ENCODE results near the gene SAMHD1.
"Not testable (repeated sequence)": the region's sequence is repeated elsewhere in the genome, so short reads cannot be mapped to it uniquely, and the experiment has no call there.

The SAMHD1 gene

GRCh38 chr20:36850759-36851158, 100.7 kb downstream of the SAMHD1 start:
- DNase-seq: no peak

GRCh38 chr20:36849333-36850065, 102.0 kb downstream of the SAMHD1 start:
- no peak for DNase-seq

- DNase-seq: no peak
Measured at GRCh38 chr20:36848677-36849076, 102.8 kb downstream of the SAMHD1 start.

DNA sequence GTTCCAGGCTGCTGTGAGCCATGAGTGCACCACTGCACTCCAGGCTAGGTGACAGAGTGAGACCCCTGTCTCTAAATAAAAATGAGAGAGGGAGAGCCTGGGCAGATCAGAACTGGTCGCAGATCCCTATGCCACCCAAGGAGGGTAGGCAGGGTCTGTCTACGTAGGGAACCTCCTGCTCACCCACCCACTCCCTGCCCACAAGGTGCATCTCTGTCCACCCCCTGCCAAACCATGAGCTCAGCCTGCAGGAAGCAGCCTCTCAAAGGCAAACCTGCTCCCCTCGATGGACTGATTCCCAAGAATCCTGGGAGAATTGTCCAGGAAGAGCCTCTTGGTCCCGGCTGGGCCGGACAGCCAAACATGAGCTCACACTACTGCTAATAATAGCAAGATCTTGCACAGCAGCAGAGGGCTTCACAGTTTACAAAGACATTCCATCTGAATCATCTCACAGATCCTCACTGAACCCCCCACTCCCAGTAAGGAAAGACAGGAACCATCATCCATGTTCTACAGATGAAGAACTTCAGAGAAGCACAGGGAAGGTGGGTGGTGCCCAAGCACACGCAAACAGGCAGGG, 103.3 kb downstream of the SAMHD1 start:
- DNase-seq: no peak

DNA sequence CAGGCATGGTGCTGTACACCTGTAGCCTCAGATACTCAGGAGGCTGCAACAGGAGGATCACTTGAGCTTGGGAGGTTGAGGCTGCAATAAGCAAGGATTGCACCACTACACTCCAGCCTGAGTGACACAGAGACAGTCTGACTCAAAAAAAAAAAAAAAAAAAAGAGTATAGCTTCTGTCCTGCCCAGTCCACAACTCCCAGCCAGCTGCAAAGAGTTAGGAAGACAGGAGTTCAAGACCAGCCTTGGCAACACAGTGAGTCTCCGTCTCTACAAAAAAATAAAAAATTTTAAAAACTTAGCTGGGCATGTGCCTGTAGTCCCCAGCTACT, 103.8 kb downstream of the SAMHD1 start:
- DNase-seq: no peak

GRCh38 chr20:36847009-36847709, 104.3 kb downstream of the SAMHD1 start:
- no peak for DNase-seq

- no peak for DNase-seq
Measured at GRCh38 chr20:36845288-36845971, 106.1 kb downstream of the SAMHD1 start.

- not testable (repeated sequence) for DNase-seq
Measured at GRCh38 chr20:36841030-36841429, 110.5 kb downstream of the SAMHD1 start.
